Dendritic cell treated with granulocyte-macrophage colony-stimulating factor and Interleukin-4, amounts not matched to agents 40 ng/mL and 50 ng/mL, for 4 days (primary cell): ENCODE data around the gene SLC9A8.
A peak's percentile ranks its signal among the peaks of the same experiment; 100 is the strongest.
"Not testable (repeated sequence)": the region's sequence is repeated elsewhere in the genome, so short reads cannot be mapped to it uniquely, and the experiment has no call there.

Source experiments
- H3K27ac Mint-ChIP-seq: one replicate; pipeline ENCODE4 v1.8.0; 2022; ENCODE audit warnings: mild to moderate bottlenecking, mixed read lengths
- H3K27me3 Mint-ChIP-seq: one replicate; pipeline ENCODE4 v1.8.0; 2022; ENCODE audit warnings: mild to moderate bottlenecking, mixed read lengths
- H3K36me3 Mint-ChIP-seq: one replicate; pipeline ENCODE4 v1.8.0; 2022; ENCODE audit warnings: low read depth, mixed read lengths
- H3K4me1 Mint-ChIP-seq: one replicate; pipeline ENCODE4 v1.8.0; 2022; ENCODE audit warnings: low read depth, mixed read lengths
- H3K4me3 Mint-ChIP-seq: one replicate; pipeline ENCODE4 v1.8.0; 2022; ENCODE audit warnings: mild to moderate bottlenecking, moderate library complexity, mixed read lengths
- H3K9me3 Mint-ChIP-seq: one replicate; pipeline ENCODE4 v1.8.0; 2022; ENCODE audit warnings: mixed read lengths
- intact Hi-C: fragments of 100-400 bp; cut with micrococcal nuclease; formaldehyde crosslinking; loops from one replicate; pipeline ENCODE4 v1.15.0; 2022

SLC9A8 gene

GRCh38 chr20:49858076-49858585, 45.5 kb downstream of the SLC9A8 start:
- peaks cover 23% of the 10 kb centered on the region for H3K4me1 Mint-ChIP-seq
- H3K27ac Mint-ChIP-seq: no peak overlapping the region
- no peaks in the 10 kb centered on the region for H3K27me3 Mint-ChIP-seq
- intact Hi-C loops: no loop called here
- no peak overlapping the region for H3K4me3 Mint-ChIP-seq
- no peaks in the 10 kb centered on the region for H3K9me3 Mint-ChIP-seq
- peaks cover 88% of the 10 kb centered on the region for H3K36me3 Mint-ChIP-seq

- H3K36me3 Mint-ChIP-seq: peaks cover 79% of the 10 kb centered on the region
- peaks cover 23% of the 10 kb centered on the region for H3K4me1 Mint-ChIP-seq
- no peaks in the 10 kb centered on the region for H3K27me3 Mint-ChIP-seq
- H3K9me3 Mint-ChIP-seq: no peaks in the 10 kb centered on the region
- intact Hi-C loops: no loop called here
- H3K4me3 Mint-ChIP-seq: no peak overlapping the region
- H3K27ac Mint-ChIP-seq: no peak overlapping the region
These were observed 46.4 kb downstream of the SLC9A8 start for GRCh38 chr20:49859011-49859410.

GRCh38 chr20:49859807-49860206, 47.2 kb downstream of the SLC9A8 start:
- no peak overlapping the region for H3K27ac Mint-ChIP-seq
- H3K36me3 Mint-ChIP-seq: peaks cover 79% of the 10 kb centered on the region
- no peaks in the 10 kb centered on the region for H3K9me3 Mint-ChIP-seq
- no peaks in the 10 kb centered on the region for H3K27me3 Mint-ChIP-seq
- intact Hi-C loops: no loop called here
- peaks cover 23% of the 10 kb centered on the region for H3K4me1 Mint-ChIP-seq
- H3K4me3 Mint-ChIP-seq: no peak overlapping the region

DNA sequence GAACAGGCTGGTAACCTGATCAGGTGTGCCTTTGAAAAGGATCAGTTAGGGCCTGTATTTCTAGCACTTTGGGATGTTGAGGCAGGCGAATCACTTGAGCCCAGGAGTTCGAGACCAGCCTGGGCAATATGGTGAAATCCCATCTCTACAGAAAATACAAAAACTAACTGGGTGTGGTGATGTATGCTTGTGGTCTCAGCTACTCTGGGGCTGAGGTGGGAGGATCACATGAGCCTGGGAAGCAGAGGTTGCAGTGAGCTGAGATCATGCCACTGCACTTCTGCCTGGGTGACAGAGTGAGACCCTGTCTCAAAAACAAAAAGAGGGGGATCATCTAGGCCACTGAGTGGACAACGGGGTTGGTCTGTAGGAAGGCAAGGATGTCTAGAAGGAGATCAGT, 48.6 kb downstream of the SLC9A8 start:
- H3K9me3 Mint-ChIP-seq, H3K27me3 Mint-ChIP-seq, intact Hi-C loops, H3K4me3 Mint-ChIP-seq: not testable (repeated sequence)
- Mint-ChIP-seq H3K27ac (peak overlapping the region; percentile 3), H3K4me1 (peaks cover 23% of the 10 kb centered on the region), H3K36me3 (peaks cover 79% of the 10 kb centered on the region)

DNA sequence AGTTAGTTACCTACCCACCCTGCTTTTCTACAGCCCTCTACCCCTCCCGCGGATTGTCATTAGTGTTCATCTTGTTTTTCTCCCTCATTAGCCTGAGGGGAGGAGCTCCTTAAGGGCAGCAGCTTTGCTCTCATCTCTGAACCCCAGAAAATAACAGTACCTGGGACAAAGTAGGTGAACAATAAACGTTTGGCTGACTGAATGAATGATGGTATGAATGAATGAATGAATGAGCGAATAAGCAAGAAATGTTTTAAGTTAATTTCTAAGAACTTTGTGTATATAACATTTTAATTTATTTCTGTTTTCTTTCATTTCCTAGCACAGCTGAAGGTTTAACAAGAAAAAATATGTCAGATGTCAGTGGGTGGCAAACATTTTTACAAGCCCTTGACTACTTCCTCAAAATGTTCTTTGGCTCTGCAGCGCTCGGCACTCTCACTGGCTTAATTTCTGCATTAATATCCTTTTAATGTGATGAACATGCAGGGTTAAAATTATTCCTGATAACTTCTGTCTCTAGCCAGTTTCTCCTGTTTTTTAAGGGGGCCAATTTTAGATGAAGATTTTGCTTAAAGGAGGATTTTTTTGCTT, 50.1 kb downstream of the SLC9A8 start:
- H3K27ac Mint-ChIP-seq: no peak overlapping the region
- intact Hi-C loops: no loop called here
- no peaks in the 10 kb centered on the region for H3K27me3 Mint-ChIP-seq
- H3K4me3 Mint-ChIP-seq: no peak overlapping the region
- H3K4me1 Mint-ChIP-seq: peaks cover 26% of the 10 kb centered on the region
- H3K36me3 Mint-ChIP-seq: peaks cover 80% of the 10 kb centered on the region
- H3K9me3 Mint-ChIP-seq: no peaks in the 10 kb centered on the region

GRCh38 chr20:49863666-49864065, 51.0 kb downstream of the SLC9A8 start:
- intact Hi-C loops: no loop called here
- Mint-ChIP-seq H3K27ac (no peak overlapping the region), H3K4me1 (peaks cover 33% of the 10 kb centered on the region), H3K9me3 (no peaks in the 10 kb centered on the region), H3K4me3 (no peak overlapping the region), H3K27me3 (no peaks in the 10 kb centered on the region), H3K36me3 (peaks cover 84% of the 10 kb centered on the region)

DNA sequence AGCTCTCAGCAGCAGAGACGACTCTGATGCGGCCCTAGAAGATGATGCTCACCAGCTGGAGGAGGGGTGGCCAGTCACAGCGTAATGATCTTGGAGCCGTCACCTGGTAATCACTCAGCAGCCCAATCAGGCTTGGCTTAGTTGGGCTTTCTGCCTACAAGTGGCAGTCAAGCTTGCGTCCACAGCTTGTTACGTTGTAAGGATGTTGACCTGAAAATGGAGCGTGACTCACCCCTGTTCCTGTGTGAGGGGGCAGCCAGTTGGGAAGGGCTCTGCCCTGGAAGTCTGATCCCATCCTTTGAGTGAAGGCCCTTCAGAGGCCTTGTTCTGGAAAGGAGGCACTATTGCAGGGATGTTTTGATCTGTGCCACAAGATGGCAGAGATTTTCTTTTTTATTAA, 52.9 kb downstream of the SLC9A8 start:
- H3K36me3 Mint-ChIP-seq: peaks cover 86% of the 10 kb centered on the region
- peaks cover 33% of the 10 kb centered on the region for H3K4me1 Mint-ChIP-seq
- H3K27me3 Mint-ChIP-seq: no peaks in the 10 kb centered on the region
- H3K4me3 Mint-ChIP-seq: no peak overlapping the region
- no peaks in the 10 kb centered on the region for H3K9me3 Mint-ChIP-seq
- intact Hi-C loops: no loop called here
- H3K27ac Mint-ChIP-seq: no peak overlapping the region

DNA sequence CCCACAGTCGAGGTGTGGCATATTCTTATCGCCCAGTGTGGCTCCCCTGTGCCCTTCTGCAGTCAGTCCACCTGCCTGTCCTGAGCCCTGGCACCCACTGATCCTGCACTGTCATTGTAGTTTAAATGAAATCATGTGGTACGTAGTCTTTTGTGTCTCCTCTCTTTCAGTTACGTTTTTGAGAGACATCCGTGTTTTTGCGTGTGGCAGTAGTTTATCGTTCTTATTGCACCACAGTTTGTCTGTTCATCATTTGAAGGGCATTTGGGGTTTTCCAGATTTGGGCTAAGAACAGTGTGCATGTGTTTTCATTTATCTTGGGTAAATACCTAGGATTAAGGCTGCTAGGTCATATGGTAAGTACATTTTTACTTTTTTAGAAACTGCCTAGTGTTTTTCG, 53.4 kb downstream of the SLC9A8 start:
- Mint-ChIP-seq H3K27me3 (no peaks in the 10 kb centered on the region), H3K36me3 (peaks cover 83% of the 10 kb centered on the region)

DNA sequence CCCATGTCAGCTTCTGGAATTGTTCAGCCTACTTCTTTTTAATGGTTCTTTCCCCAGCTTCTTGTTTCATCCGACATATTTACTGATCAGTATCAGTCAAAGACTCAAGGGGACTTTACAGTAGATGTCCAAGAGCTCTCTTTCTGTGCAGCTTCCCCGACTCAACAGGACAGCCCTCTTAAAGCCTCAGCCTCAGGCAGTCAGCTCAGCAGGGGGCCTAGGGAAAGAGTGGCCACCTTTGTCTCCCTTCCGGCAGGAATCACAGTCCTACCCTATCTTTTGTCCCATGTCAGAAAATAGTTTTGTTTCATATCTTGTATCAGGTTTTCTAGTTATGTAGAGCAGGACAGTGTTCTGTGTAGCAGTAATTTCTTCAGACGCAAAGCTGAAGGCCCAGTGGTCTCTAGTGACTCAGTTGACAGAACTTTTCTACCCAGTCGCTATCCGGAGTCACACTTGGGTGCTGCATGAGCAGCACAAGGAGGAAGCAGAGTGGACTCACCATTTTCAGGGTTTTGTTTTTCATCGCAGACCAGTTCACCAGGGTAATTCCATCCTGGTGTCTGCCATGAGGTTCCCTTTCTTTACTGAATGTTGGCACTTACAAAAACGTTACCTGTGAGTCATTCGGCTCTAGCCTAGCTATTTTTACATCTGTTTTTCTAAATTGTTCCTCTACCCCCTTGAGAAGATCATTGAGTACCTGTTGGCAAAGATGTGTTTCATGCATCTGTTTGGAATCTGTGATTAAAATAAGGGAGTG, 55.0 kb downstream of the SLC9A8 start:
- Mint-ChIP-seq H3K36me3 (peaks cover 75% of the 10 kb centered on the region), H3K4me3 (no peak overlapping the region)
- intact Hi-C loops: no loop called here

More for the DNA sequence above, 53.4 kb downstream of the SLC9A8 start:
- Mint-ChIP-seq H3K9me3 (no peaks in the 10 kb centered on the region), H3K27ac (no peak overlapping the region), H3K4me3 (no peak overlapping the region), H3K4me1 (peaks cover 28% of the 10 kb centered on the region)
- intact Hi-C loops: no loop called here

DNA sequence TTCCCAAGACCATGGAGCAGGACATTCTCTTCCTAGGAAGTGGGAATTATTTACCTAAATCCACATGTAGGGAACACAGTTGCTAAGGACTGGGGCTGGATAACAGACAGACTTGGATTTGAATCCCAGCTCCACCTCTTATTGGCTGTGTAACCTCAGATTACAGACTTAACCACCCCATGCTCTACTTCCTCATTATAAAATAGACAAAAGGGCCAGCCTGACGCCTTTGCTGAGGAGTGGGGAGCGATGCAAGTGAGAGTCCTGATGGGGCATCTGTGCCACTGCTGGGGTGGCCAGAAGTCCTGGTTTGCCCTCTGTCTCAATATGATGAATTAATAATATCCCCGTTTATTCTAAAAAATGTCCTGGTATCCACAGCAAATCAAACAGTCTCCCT, 55.9 kb downstream of the SLC9A8 start:
- Mint-ChIP-seq H3K36me3 (peaks cover 83% of the 10 kb centered on the region), H3K27ac (no peak overlapping the region), H3K4me3 (no peak overlapping the region), H3K27me3 (no peaks in the 10 kb centered on the region), H3K4me1 (peaks cover 11% of the 10 kb centered on the region), H3K9me3 (no peaks in the 10 kb centered on the region)
- intact Hi-C loops: no loop called here

More for the DNA sequence above, 55.0 kb downstream of the SLC9A8 start:
- no peaks in the 10 kb centered on the region for H3K27me3 Mint-ChIP-seq
- peaks cover 12% of the 10 kb centered on the region for H3K4me1 Mint-ChIP-seq
- no peaks in the 10 kb centered on the region for H3K9me3 Mint-ChIP-seq
- H3K27ac Mint-ChIP-seq: no peak overlapping the region

GRCh38 chr20:49868964-49869363, 56.3 kb downstream of the SLC9A8 start:
- Mint-ChIP-seq H3K36me3 (peaks cover 87% of the 10 kb centered on the region), H3K27ac (no peak overlapping the region)

GRCh38 chr20:49870261-49870660, 57.6 kb downstream of the SLC9A8 start:
- Mint-ChIP-seq H3K36me3 (peaks cover 86% of the 10 kb centered on the region), H3K27me3 (no peaks in the 10 kb centered on the region), H3K27ac (no peak overlapping the region), H3K9me3 (no peaks in the 10 kb centered on the region), H3K4me1 (peaks cover 11% of the 10 kb centered on the region), H3K4me3 (no peak overlapping the region)
- intact Hi-C loops: no loop called here

More at GRCh38 chr20:49868964-49869363, 56.3 kb downstream of the SLC9A8 start:
- H3K27me3 Mint-ChIP-seq: no peaks in the 10 kb centered on the region
- no peaks in the 10 kb centered on the region for H3K9me3 Mint-ChIP-seq
- intact Hi-C loops: no loop called here
- peaks cover 11% of the 10 kb centered on the region for H3K4me1 Mint-ChIP-seq
- H3K4me3 Mint-ChIP-seq: no peak overlapping the region

GRCh38 chr20:49871391-49871948, 58.8 kb downstream of the SLC9A8 start:
- no peaks in the 10 kb centered on the region for H3K9me3 Mint-ChIP-seq
- no peaks in the 10 kb centered on the region for H3K27me3 Mint-ChIP-seq
- H3K4me3 Mint-ChIP-seq: no peak overlapping the region
- peaks cover 11% of the 10 kb centered on the region for H3K4me1 Mint-ChIP-seq
- H3K36me3 Mint-ChIP-seq: peaks cover 85% of the 10 kb centered on the region
- no peak overlapping the region for H3K27ac Mint-ChIP-seq
- intact Hi-C loops: no loop called here

- Mint-ChIP-seq H3K4me3 (no peak overlapping the region), H3K36me3 (peaks cover 84% of the 10 kb centered on the region), H3K27me3 (no peaks in the 10 kb centered on the region), H3K27ac (no peak overlapping the region), H3K9me3 (no peaks in the 10 kb centered on the region), H3K4me1 (peaks cover 11% of the 10 kb centered on the region)
- intact Hi-C loops: no loop called here
These were observed 59.4 kb downstream of the SLC9A8 start for GRCh38 chr20:49872056-49872455.
